Endothelial cell of umbilical vein (primary cell): ENCODE results near the gene CTBP2. TPM values are rescaled to one million over a fixed set of nuclear protein-coding genes. Genes with fewer than 3 reads are reported as not detected.

Experiments
- BruUV-seq: library from RNA; stranded (reverse); fragments of 400-500 nt; replicated peaks from 2 replicates; lab custom pipeline; 2021; lab: Mats Ljungman, UMichigan
- CTCF ChIA-PET: fragments of 300-600, 350-600 bp; sonication (Branson Sonifier 250); formaldehyde crosslinking; loops from one replicate; lab custom pipeline; 2021; ENCODE audit warnings: antibody characterized with exemption, inconsistent platforms; lab: Charles Lee
- POLR2A ChIA-PET: fragments of 300-600, 350-600 bp; sonication (Branson Sonifier 250); formaldehyde crosslinking; loops from one replicate; lab custom pipeline; 2021; ENCODE audit warnings: antibody characterized with exemption, inconsistent platforms; lab: Charles Lee
- DNase-seq: peaks from one replicate; pipeline ENCODE4 v3.0.0-alpha.2; 2011; ENCODE audit warnings: low read depth, low spot score
- FAIRE-seq: peaks from 2 replicates; lab custom pipeline; 2011; peaks lifted over from hg19 to GRCh38; lab: Jason Lieb, UNC
- H2AFZ ChIP-seq: 2 replicates; pipeline ENCODE4 v1.6.0; 2012; ENCODE audit warnings: low read depth, low read length, control low read depth, inconsistent platforms
- H3K27ac ChIP-seq: 2 replicates; pipeline ENCODE4 v1.5.1; 2011; ENCODE audit warnings: low read depth, mild to moderate bottlenecking, control low read depth, low read length, moderate library complexity; ENCODE audit not compliant: insufficient read depth
- H3K27me3 ChIP-seq, 2 experiments: 2 replicates each; pipeline versions ENCODE4 v1.6.0 to v1.6.1; 2011; ENCODE audit warnings: low read length in 2 of 2, mixed read lengths in 1 of 2; ENCODE audit not compliant: control insufficient read depth in 2 of 2, insufficient read depth in 2 of 2
- H3K36me3 ChIP-seq, 2 experiments: 2 replicates in 1 of 2; 3 replicates in 1 of 2; pipeline ENCODE4 v1.5.1; 2011; ENCODE audit warnings: low read length in 2 of 2, mild to moderate bottlenecking in 1 of 2, moderate library complexity in 1 of 2; ENCODE audit not compliant: control insufficient read depth in 2 of 2, insufficient read depth in 2 of 2; ENCODE audit errors: extremely low read depth in 1 of 2
- H3K4me1 ChIP-seq: 3 replicates; pipeline ENCODE4 v1.5.1; 2011; ENCODE audit warnings: mild to moderate bottlenecking, low read length; ENCODE audit not compliant: control insufficient read depth, insufficient read depth; ENCODE audit errors: extremely low read depth
- H3K4me2 ChIP-seq: 2 replicates; pipeline ENCODE4 v1.6.1; 2011; ENCODE audit warnings: low read length, control low read depth, mixed read lengths; ENCODE audit not compliant: insufficient read depth
- H3K4me3 ChIP-seq, 3 experiments: fragments of 200-600 bp in 1 of 3; sonication (generic), shearing (Covaris generic) in 1 of 3; replicated peaks in 1 of 3; 2 replicates each; pipeline ENCODE4 v1.5.1; 2011 to 2016; ENCODE audit warnings: control low read depth in 3 of 3, low read length in 3 of 3, mild to moderate bottlenecking in 2 of 3, inconsistent platforms in 1 of 3, low read depth in 1 of 3, moderate library complexity in 1 of 3; ENCODE audit not compliant: insufficient read depth in 1 of 3
- H3K79me2 ChIP-seq: 2 replicates; pipeline ENCODE4 v1.6.0; 2012; ENCODE audit warnings: low read length, inconsistent platforms; ENCODE audit not compliant: control insufficient read depth, insufficient read depth
- H3K9ac ChIP-seq: replicated peaks from 2 replicates; pipeline ENCODE3; 2011; ENCODE audit warnings: low read length, control low read depth; ENCODE audit not compliant: insufficient read depth; ENCODE audit errors: extremely low read depth
- H3K9me1 ChIP-seq: replicated peaks from 3 replicates; pipeline ENCODE4 v1.6.0; 2011; ENCODE audit warnings: mild to moderate bottlenecking, low read length; ENCODE audit not compliant: control insufficient read depth, insufficient read depth; ENCODE audit errors: extremely low read depth
- H3K9me3 ChIP-seq: replicated peaks from 2 replicates; pipeline ENCODE4 v1.5.1; 2012; ENCODE audit warnings: low read length, inconsistent platforms; ENCODE audit not compliant: control insufficient read depth, insufficient read depth
- H4K20me1 ChIP-seq: replicated peaks from 2 replicates; pipeline ENCODE3; 2011; ENCODE audit warnings: mild to moderate bottlenecking, low read length; ENCODE audit not compliant: control insufficient read depth, insufficient read depth; ENCODE audit errors: extremely low read depth
- CTCF ChIP-seq, 2 donors: IDR thresholded peaks; 1 replicate in 1 of 2; 2 replicates in 1 of 2; pipeline ENCODE4 v1.5.1; 2011; ENCODE audit warnings: low read length in 2 of 2, mild to moderate bottlenecking in 2 of 2, moderate library complexity in 2 of 2, control low read depth in 1 of 2, inconsistent platforms in 1 of 2, low read depth in 1 of 2; ENCODE audit not compliant: insufficient read depth in 1 of 2; ENCODE audit errors: extremely low read depth in 1 of 2
- EZH2 ChIP-seq: IDR thresholded peaks from 2 replicates; pipeline ENCODE4 v1.6.1; 2012; ENCODE audit warnings: borderline replicate concordance, low read depth, mild to moderate bottlenecking, moderate library complexity, low read length, inconsistent platforms; ENCODE audit not compliant: severe bottlenecking
- FOS ChIP-seq: IDR thresholded peaks from 2 replicates; pipeline ENCODE4 v1.6.1; 2011; ENCODE audit warnings: mild to moderate bottlenecking, low read length, moderate library complexity, borderline replicate concordance; ENCODE audit not compliant: insufficient read depth
- GATA2 ChIP-seq: IDR thresholded peaks from 2 replicates; pipeline ENCODE4 v1.7.0; 2011; ENCODE audit warnings: low read depth, mild to moderate bottlenecking, moderate library complexity, mixed read lengths, low read length; ENCODE audit not compliant: insufficient read length, insufficient read depth
- JUN ChIP-seq: IDR thresholded peaks from 2 replicates; pipeline ENCODE4 v1.6.1; 2011; ENCODE audit warnings: borderline replicate concordance, low read depth; ENCODE audit not compliant: insufficient read length, insufficient read depth
- MAX ChIP-seq: IDR thresholded peaks from 2 replicates; pipeline ENCODE4 v1.6.1; 2011; ENCODE audit not compliant: insufficient read depth, insufficient read length
- MYC ChIP-seq: IDR thresholded peaks from one replicate; pipeline ENCODE4 v1.6.1; 2011; ENCODE audit warnings: mild to moderate bottlenecking, low read depth, low read length
- POLR2A ChIP-seq: IDR thresholded peaks from 2 replicates; pipeline ENCODE4 v1.6.1; 2012; ENCODE audit warnings: low read depth, mild to moderate bottlenecking, control low read depth, low read length
- POLR2AphosphoS5 ChIP-seq: IDR thresholded peaks from 2 replicates; pipeline ENCODE4 v1.6.1; 2012; ENCODE audit warnings: low read depth, mild to moderate bottlenecking, control low read depth, low read length, moderate library complexity; ENCODE audit not compliant: insufficient read depth
- dilution Hi-C: fragments of 300-500 bp; cut with MboI; formaldehyde crosslinking; loops from one replicate; pipeline ENCODE4 v1.15.0; 2019; ENCODE audit warnings: low sequenced_read_pairs; ENCODE audit not compliant: extremely low pct_ligation_motif_present
- intact Hi-C: fragments of 100-400 bp; cut with micrococcal nuclease; formaldehyde crosslinking; loops from one replicate; pipeline ENCODE4 v1.10.0; 2022
- polyA plus RNA-seq, 4 experiments: library from polyadenylated mRNA; depleted of rRNA in 3 of 4; stranded (reverse) in 3 of 4; unstranded in 1 of 4; fragments of >200 nt; gene quantifications; 2 replicates each; pipeline versions ENCODE4 v1.2.1 to v1.2.3, GENCODE V29; 2011 to 2012; ENCODE audit warnings: missing spikeins in 1 of 4
- total RNA-seq: library from RNA; stranded (reverse); gene quantifications from 2 replicates; pipeline ENCODE4 v1.2.3, GENCODE V29; 2021

CTBP2 gene
- total and polyA plus RNA-seq, 2 donors (not counting 3 experiments of a cell fraction or from before 2014, with no cell fraction given) = 118 to 128 TPM

- POLR2A ChIA-PET = no interaction called here
- CTCF ChIA-PET = interaction anchor here (3.1 kb wide), 1 partner anchor 11 kb away, joined by 18 read pairs; no protein-coding TSS in a partner anchor
- no peak overlapping the region for H2AFZ ChIP-seq
- peaks cover 28 to 44% of the 10 kb centered on the region in 2 experiments for H3K36me3 ChIP-seq
- H3K9me3 ChIP-seq = no peaks in the 10 kb centered on the region
- DNase-seq (no peak), FAIRE-seq (no peak)
- TF ChIP-seq POLR2AphosphoS5 (peak; percentile 25), MYC (no peak)
- BruUV-seq = no TSS peak
- intact Hi-C loops = loop anchor here (5.0 kb wide), 1 partner anchor 726 kb away; the partner anchor contains the start of gene EDRF1
- H3K9me1 ChIP-seq = no peaks in the 10 kb centered on the region
- H3K27me3 ChIP-seq = no peaks in the 10 kb centered on the region
- H3K4me1 ChIP-seq = no peaks in the 10 kb centered on the region
- no peaks in the 10 kb centered on the region for H3K79me2 ChIP-seq
- no peak overlapping the region for H3K4me3 ChIP-seq
- dilution Hi-C loops = no loop called here
- H3K27ac ChIP-seq = no peak overlapping the region
- H4K20me1 ChIP-seq = no peaks in the 10 kb centered on the region
- no peak overlapping the region for H3K4me2 ChIP-seq
- no peak overlapping the region for H3K9ac ChIP-seq
These were observed 169.4 kb downstream of the CTBP2 start for GRCh38 chr10:124990671-124991625.

- Histone ChIP-seq H3K4me3 (no peak overlapping the region), H3K9me1 (no peaks in the 10 kb centered on the region), H3K9ac (no peak overlapping the region), H3K27me3 (no peaks in the 10 kb centered on the region), H2AFZ (no peak overlapping the region), H3K36me3 (peaks cover 33 to 40% of the 10 kb centered on the region in 2 experiments), H4K20me1 (no peaks in the 10 kb centered on the region), H3K4me1 (no peaks in the 10 kb centered on the region), H3K4me2 (no peak overlapping the region), H3K79me2 (no peaks in the 10 kb centered on the region), H3K9me3 (no peaks in the 10 kb centered on the region), H3K27ac (no peak overlapping the region)
- no peak for TF ChIP-seq FOS
- TF ChIP-seq POLR2AphosphoS5 = no peak
- TF ChIP-seq GATA2 = no peak
- TF ChIP-seq JUN = no peak
- no peak for TF ChIP-seq EZH2
- no peak for TF ChIP-seq MYC
- TF ChIP-seq MAX = no peak
- no peak for TF ChIP-seq POLR2A
- no peak for TF ChIP-seq CTCF (IDR thresholded peaks at IDR 0.05; ENCODE audit: extremely low read depth in 1 of 2, insufficient read depth in 1 of 2, low read depth in 1 of 2, low read length in 2 of 2)
- ChIA-PET POLR2A (no interaction called here), CTCF (no interaction called here)
- DNase-seq (no peak), FAIRE-seq (no peak)
- no TSS peak for BruUV-seq
- dilution Hi-C loops = no loop called here
- intact Hi-C loops = no loop called here
These were observed 170.8 kb downstream of the CTBP2 start for GRCh38 chr10:124989526-124989925.
